Testis (tissue), 3 donors: ENCODE measurements around the gene PCGF1. TPM values are rescaled to one million over a fixed set of nuclear protein-coding genes. Genes with fewer than 3 reads are reported as not detected.

Experiments
- DNase-seq: peaks from one replicate; pipeline ENCODE4 v3.0.0-alpha.2; 2019
- H3K27ac ChIP-seq, 2 donors: fragments of 200-600 bp; sonication (generic); one replicate each; pipeline ENCODE4 v1.5.1; 2019
- H3K27me3 ChIP-seq: fragments of 200-600 bp; sonication (generic); one replicate; pipeline ENCODE4 v1.5.1; 2019
- H3K36me3 ChIP-seq: fragments of 200-600 bp; sonication (generic); one replicate; pipeline ENCODE4 v1.5.1; 2017; ENCODE audit warnings: low read depth; ENCODE audit errors: missing control alignments
- H3K4me1 ChIP-seq: fragments of 200-600 bp; sonication (generic); one replicate; pipeline ENCODE4 v1.5.1; 2019
- H3K4me3 ChIP-seq, 2 donors: fragments of 200-600 bp; sonication (generic); one replicate each; pipeline ENCODE4 v1.5.1; 2017 to 2019
- H3K9me3 ChIP-seq: fragments of 200-600 bp; sonication (generic); one replicate; pipeline ENCODE4 v1.5.1; 2017
- POLR2A ChIP-seq: fragments of 450-650 bp; IDR thresholded peaks from one replicate; pipeline ENCODE4 v1.6.1; 2017; ENCODE audit warnings: antibody characterized with exemption, mild to moderate bottlenecking, moderate library complexity
- WGBS, 2 donors: methylation state at CpG; one replicate each; pipeline ENCODE4 v1.1.5; 2018; 5-methylcytosine and 5-hydroxymethylcytosine counted together
- intact Hi-C: fragments of 100-400 bp; cut with DNase I; formaldehyde crosslinking; loops from one replicate; pipeline ENCODE4 v1.15.1; 2023; ENCODE audit warnings: low total_unique reads
- polyA plus RNA-seq: library from polyadenylated mRNA; stranded (reverse); fragments of 350-450 nt; fragmentation: Illumina TruSeq; extraction: RNeasy Lipid Tissue Mini Kit (QIAGEN cat#74804); gene quantifications from one replicate; pipeline ENCODE4 v1.2.3, GENCODE V29; 2014; ENCODE audit warnings: low read depth, low replicate concordance; ENCODE audit not compliant: insufficient read depth
- total RNA-seq, 2 donors: library from RNA; depleted of rRNA; stranded (reverse); fragments of >200 nt; gene quantifications; one replicate each; pipeline ENCODE4 v1.2.3, GENCODE V29; 2016
- TF ChIP-seq, protein P1 (sequence below), 3 experiments: fragments of 450-650 bp in 2 of 3; fragments of 200-600 bp in 1 of 3; sonication (generic) in 1 of 3; IDR thresholded peaks; one replicate each; pipeline ENCODE4 v1.5.1; 2016 to 2019; ENCODE audit warnings: antibody characterized with exemption in 3 of 3, mild to moderate bottlenecking in 2 of 3, moderate library complexity in 1 of 3

PCGF1 gene
- total and polyA plus RNA-seq, 3 donors from 2014 or later: 17.0 to 25.3 (median 20.1) TPM

DNA sequence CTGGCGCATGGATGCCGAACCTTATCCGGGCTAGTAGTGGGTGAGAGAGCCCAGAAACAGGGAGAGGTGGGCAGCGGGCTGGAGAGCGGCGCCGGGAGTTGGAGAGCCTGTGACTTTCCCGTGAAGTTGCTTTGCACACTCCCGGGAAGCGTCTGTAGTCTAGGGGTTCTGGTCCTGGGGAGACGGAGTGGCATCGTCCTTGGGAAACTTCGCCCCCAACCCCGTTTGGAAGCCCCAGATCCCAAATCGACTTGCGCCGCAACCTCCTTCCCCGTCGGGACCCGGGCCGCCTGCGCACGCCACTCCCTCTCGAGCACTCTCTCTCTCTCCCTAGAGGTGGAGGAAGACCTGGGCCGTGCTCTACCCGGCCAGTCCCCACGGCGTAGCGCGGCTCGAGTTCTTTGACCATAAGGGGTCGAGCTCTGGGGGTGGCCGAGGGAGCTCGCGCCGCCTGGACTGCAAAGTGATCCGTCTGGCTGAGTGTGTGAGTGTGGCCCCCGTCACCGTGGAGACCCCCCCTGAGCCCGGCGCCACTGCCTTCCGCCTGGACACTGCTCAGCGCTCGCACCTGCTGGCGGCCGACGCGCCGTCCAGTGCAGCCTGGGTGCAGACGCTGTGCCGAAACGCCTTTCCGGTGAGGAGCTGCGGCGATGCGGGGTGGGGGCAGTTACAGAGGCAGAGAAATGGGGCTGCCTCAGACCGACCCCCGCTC lies 47.5 kb upstream of the PCGF1 start:
- intact Hi-C loops: no loop called here
- DNase-seq: peak; percentile 44
- Histone ChIP-seq H3K36me3 (no peaks in the 10 kb centered on the region), H3K27ac (peak overlapping the region; percentile 78 to 86), H3K4me1 (peaks cover 13% of the 10 kb centered on the region), H3K4me3 (peak overlapping the region; percentile 66 to 73), H3K27me3 (no peaks in the 10 kb centered on the region), H3K9me3 (no peaks in the 10 kb centered on the region)
- TF ChIP-seq POLR2A: no peak
- TF ChIP-seq, protein P1, sequence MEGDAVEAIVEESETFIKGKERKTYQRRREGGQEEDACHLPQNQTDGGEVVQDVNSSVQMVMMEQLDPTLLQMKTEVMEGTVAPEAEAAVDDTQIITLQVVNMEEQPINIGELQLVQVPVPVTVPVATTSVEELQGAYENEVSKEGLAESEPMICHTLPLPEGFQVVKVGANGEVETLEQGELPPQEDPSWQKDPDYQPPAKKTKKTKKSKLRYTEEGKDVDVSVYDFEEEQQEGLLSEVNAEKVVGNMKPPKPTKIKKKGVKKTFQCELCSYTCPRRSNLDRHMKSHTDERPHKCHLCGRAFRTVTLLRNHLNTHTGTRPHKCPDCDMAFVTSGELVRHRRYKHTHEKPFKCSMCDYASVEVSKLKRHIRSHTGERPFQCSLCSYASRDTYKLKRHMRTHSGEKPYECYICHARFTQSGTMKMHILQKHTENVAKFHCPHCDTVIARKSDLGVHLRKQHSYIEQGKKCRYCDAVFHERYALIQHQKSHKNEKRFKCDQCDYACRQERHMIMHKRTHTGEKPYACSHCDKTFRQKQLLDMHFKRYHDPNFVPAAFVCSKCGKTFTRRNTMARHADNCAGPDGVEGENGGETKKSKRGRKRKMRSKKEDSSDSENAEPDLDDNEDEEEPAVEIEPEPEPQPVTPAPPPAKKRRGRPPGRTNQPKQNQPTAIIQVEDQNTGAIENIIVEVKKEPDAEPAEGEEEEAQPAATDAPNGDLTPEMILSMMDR (IDR thresholded peaks at IDR 0.05): no peak
- 3 to 7% methylated on average over 42 to 57 of the region's 58 CpGs for WGBS, 2 donors

DNA sequence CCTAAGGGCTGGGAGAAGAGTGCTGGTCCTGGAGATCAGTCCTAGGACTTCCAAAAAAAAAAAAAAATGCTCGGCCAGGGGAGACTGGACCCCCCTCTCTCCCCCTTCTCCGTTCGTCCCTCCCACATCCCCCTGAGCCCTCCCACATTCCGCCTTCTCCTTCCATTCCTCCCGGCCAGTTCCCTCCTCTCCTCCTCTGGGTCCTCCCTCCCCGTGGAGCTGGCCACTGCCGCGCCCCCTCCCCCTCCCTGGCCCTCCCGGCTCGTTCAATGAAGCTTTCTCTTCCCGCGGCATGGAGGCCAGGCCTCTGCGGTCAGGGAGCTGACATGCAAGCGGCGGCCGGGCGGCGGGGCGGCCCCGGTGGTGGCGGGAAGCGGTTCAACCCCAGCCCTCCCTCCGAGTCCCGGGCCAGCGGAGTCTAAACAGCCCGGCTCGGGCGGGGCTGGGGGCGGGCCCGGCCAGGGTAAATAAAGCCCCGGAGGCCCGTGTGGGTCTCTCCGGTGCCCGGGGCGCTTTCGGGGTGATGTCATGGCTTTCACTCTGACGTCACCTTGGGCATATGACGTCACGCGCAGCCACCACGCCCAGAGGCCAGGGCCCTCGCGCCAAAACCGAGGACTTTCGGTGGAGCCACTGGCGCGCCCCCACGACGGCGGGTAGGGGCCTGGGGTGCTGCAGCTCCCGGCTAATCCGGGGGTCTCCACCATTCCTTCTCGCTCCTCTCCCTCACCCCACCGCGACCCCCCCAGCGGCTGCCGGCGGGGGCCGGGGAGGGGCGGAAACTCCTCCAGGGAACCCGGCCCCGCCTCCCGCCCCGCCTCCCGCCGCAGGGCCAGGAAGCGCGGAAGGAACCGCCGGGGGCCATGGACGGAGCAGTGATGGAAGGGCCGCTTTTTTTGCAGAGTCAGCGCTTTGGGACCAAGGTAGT lies 46.7 kb upstream of the PCGF1 start, which contains the start of the genes DOK1 and LOXL3:
Gene DOK1 (plus strand): TSS at position 829 of the 928 bp plus-strand sequence. CDS start 35 bp downstream, at position 864.
Gene LOXL3 (minus strand): TSS at position 51 of the 928 bp plus-strand sequence. CDS start 1,308 bp downstream, outside the sequence.
- H3K4me3 ChIP-seq: peak within 1 kb of the TSS; percentile 66 to 73
- peak within 1 kb of the TSS; percentile 78 to 86 for H3K27ac ChIP-seq
- no peaks in the 10 kb centered on the region for H3K9me3 ChIP-seq
- H3K36me3 ChIP-seq: no peaks in the 10 kb centered on the region
- H3K4me1 ChIP-seq: peaks cover 21% of the 10 kb centered on the region
- intact Hi-C loops: no loop called here
- WGBS, 2 donors: 0 to 1% methylated on average over 15 to 56 of the region's 73 CpGs
- H3K27me3 ChIP-seq: no peaks in the 10 kb centered on the region
- peak; percentile 93 for DNase-seq
- TF ChIP-seq, protein P1 (IDR thresholded peaks at IDR 0.05): peak in 1 of 3 experiments; percentile 31
- no peak for TF ChIP-seq POLR2A

DNA sequence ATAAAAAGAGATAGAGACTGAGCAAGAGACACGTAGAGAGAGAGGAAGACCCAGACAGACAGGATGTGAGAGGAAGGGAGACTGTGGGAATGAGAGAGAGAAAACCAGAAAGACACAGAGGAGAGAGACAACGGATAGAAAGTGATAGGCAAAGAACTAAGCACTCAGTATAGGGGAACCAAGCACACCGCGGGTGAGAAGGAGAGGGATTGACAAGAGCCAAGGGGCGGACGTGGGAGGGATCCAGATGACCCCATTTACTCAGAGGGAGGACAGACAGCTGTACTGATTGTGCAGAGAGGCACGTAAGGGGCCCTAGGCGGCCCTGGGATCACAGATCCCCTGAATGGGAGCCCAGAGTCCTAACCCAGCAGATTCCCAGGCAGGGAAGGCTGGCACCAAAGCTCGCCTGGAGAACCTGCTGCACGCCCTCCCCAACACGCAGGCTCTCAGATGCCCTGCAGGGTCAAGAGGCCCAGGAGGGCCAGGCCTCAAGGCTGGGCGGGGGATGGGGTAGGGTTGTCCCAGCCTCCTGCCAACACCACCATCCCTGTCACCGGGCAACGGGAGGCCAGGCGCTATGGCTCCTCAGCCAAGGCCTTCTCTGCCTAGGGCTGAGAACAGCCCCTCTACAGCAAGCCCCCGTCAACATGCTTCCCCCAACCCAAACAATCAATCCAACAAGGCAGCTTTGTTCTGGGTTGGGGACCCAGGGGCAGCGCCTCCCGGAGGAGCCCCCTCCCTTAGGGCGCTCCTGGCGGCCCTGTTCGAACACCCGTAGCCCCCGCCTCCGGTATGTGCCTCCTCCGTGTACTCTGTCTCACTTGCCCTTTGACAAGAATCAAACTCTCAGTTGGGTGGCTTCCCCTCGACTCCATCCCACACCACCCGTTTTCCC lies 45.7 kb upstream of the PCGF1 start:
- peak; percentile 63 for DNase-seq
- H3K4me1 ChIP-seq: peaks cover 22% of the 10 kb centered on the region
- no peaks in the 10 kb centered on the region for H3K9me3 ChIP-seq
- intact Hi-C loops: no loop called here
- H3K27me3 ChIP-seq: no peaks in the 10 kb centered on the region
- 13 to 25% methylated on average over 22 to 27 of the region's 27 CpGs for WGBS, 2 donors
- peak overlapping the region; percentile 78 to 86 for H3K27ac ChIP-seq
- H3K36me3 ChIP-seq: no peaks in the 10 kb centered on the region
- H3K4me3 ChIP-seq: peak overlapping the region; percentile 66 to 73
- TF ChIP-seq POLR2A: no peak
- TF ChIP-seq, protein P1 (IDR thresholded peaks at IDR 0.05): no peak
